Camera-type eye (tissue), 1 donor: ENCODE measurements around the gene OR52E8. TPM values are rescaled to one million over a fixed set of nuclear protein-coding genes. Genes with fewer than 3 reads are reported as not detected.

ENCODE experiments used
- total RNA-seq: library from RNA; depleted of rRNA; stranded (reverse); fragments of >200 nt; gene quantifications from one replicate; pipeline ENCODE4 v1.2.3, GENCODE V29; 2014

The OR52E8 gene
- total RNA-seq = not detected

GRCh38 chr11:5857590-5857989 is at the start of gene OR52E8:
OR52E8 (minus strand) TSS chr11:5857690; CDS start chr11:5857690, 0 bp downstream.

GRCh38 chr11:5892908-5893307 is 35.4 kb upstream of the OR52E8 start, which contains the start of gene OR52E5:
OR52E5 (plus strand) TSS chr11:5893208; CDS start chr11:5900777, 7,569 bp downstream.

GRCh38 chr11:5880329-5880728 is 22.8 kb upstream of the OR52E8 start, which contains the start of gene OR52E4:
OR52E4 (plus strand) TSS chr11:5880629; CDS start chr11:5884293, 3,664 bp downstream.

GRCh38 chr11:5841797-5842196 is 15.7 kb downstream of the OR52E8 start, which contains the start of gene OR52E6:
OR52E6 (minus strand) TSS chr11:5841897; CDS start chr11:5841897, 0 bp downstream.

GRCh38 chr11:5808500-5809121 is 48.9 kb downstream of the OR52E8 start, which contains the start of gene OR52N2:
OR52N2 (plus strand) TSS chr11:5808924; CDS start chr11:5820336, 11,412 bp downstream.

Other genes starting within 250 kb of the OR52E8 start
- 5.4 TPM for gene TRIM34, start 232.7 kb downstream of the OR52E8 start, total RNA-seq
- gene TRIM5, start 172.6 kb downstream of the OR52E8 start, total RNA-seq = 23.4 TPM
- 36.4 TPM for gene TRIM22, start 167.9 kb downstream of the OR52E8 start, total RNA-seq
- gene OR56B1, start 121.2 kb downstream of the OR52E8 start, total RNA-seq = not detected
- gene OR52N4, start 103.4 kb downstream of the OR52E8 start, total RNA-seq = not detected
- not detected for gene OR52N5, start 74.3 kb downstream of the OR52E8 start, total RNA-seq
- not detected for gene OR52N1, start 66.4 kb downstream of the OR52E8 start, total RNA-seq
- not detected for gene OR52N2, start 48.8 kb downstream of the OR52E8 start, total RNA-seq
- gene OR52E6, start 15.8 kb downstream of the OR52E8 start, total RNA-seq = not detected
- not detected for gene OR52E4, start 22.9 kb upstream of the OR52E8 start, total RNA-seq
- gene OR52E5, start 35.5 kb upstream of the OR52E8 start, total RNA-seq = not detected
- not detected for gene OR56A3, start 84.6 kb upstream of the OR52E8 start, total RNA-seq
- not detected for gene OR56A5, start 110.8 kb upstream of the OR52E8 start, total RNA-seq
- not detected for gene OR52L1, start 129.3 kb upstream of the OR52E8 start, total RNA-seq
- 0.11 TPM for gene OR56A4, start 149.3 kb upstream of the OR52E8 start, total RNA-seq
- gene OR56A1, start 173.1 kb upstream of the OR52E8 start, total RNA-seq = 0.11 TPM
- not detected for gene OR56B4, start 250.0 kb upstream of the OR52E8 start, total RNA-seq